Choroid plexus epithelial cell (primary cell): ENCODE measurements around the gene DCAF8L1.
"Not testable (repeated sequence)": the region's sequence is repeated elsewhere in the genome, so short reads cannot be mapped to it uniquely, and the experiment has no call there.

Experiments used
- DNase-seq: peaks from one replicate; pipeline ENCODE4 v3.0.0-alpha.2; 2010; ENCODE audit warnings: low read depth
- H3K4me3 ChIP-seq: 2 replicates; pipeline ENCODE4 v1.5.1; 2011; ENCODE audit warnings: low read depth, mild to moderate bottlenecking, control low read depth, low read length, moderate library complexity
- CTCF ChIP-seq: conservative IDR thresholded peaks from 2 replicates; pipeline ENCODE4 v1.5.1; 2011; ENCODE audit warnings: low read depth, mild to moderate bottlenecking, control low read depth, inconsistent platforms, low read length, moderate library complexity

The DCAF8L1 gene

GRCh38 chrX:27966955-27967354, 14.3 kb downstream of the DCAF8L1 start:
- DNase-seq, result peak; percentile 66

GRCh38 chrX:27966492-27966891, 14.8 kb downstream of the DCAF8L1 start:
- TF ChIP-seq CTCF, result no peak

More at GRCh38 chrX:27966955-27967354, 14.3 kb downstream of the DCAF8L1 start:
- H3K4me3 ChIP-seq, result no peak overlapping the region
- TF ChIP-seq CTCF, result no peak

DNA sequence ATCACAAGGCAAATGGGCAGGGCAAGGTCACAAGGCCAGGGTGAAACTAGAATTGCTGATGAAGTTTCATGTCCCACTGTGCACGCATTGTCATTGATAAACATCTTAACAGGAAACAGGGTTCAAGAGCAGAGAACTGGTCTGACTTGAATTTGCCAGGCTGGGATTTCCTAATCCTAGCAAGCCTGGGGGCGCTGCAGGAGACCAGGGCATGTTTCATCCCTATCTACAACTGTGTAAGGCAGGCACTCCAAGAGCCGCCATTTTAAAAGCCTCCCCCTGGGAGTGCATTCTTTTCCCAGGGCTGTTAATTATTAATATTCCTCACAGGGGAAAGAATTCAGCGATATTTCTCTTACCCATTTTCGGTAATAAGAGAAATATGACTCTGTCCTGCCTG, 15.9 kb downstream of the DCAF8L1 start:
- not testable (repeated sequence) for DNase-seq, H3K4me3 ChIP-seq

More at GRCh38 chrX:27966492-27966891, 14.8 kb downstream of the DCAF8L1 start:
- no peak overlapping the region for H3K4me3 ChIP-seq
- DNase-seq, result no peak

GRCh38 chrX:27964432-27964831, 16.8 kb downstream of the DCAF8L1 start:
- no peak for DNase-seq

DNA sequence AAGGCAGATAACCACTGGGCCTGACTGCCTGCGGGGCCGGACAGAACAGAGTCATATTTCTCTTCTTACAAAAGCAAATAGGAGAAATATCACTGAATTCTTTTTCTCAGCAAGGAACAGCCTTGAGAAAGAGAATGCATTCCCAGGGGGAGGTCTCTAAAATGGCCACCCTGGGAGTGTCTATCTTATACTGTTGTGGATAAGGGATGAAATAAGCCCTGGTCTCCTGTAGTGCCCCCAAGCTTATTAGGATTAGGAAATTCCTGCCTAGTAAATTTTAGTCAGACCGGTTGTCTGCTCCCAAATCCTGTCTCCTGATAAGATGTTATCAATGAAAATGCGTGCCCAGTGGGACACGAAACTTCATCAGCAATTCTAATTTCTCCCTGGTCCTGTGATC, 20.8 kb downstream of the DCAF8L1 start:
- DNase-seq, H3K4me3 ChIP-seq: not testable (repeated sequence)

More at GRCh38 chrX:27964432-27964831, 16.8 kb downstream of the DCAF8L1 start:
- no peak overlapping the region for H3K4me3 ChIP-seq
- no peak for TF ChIP-seq CTCF

- no peak for TF ChIP-seq CTCF
- no peak for DNase-seq
- no peak overlapping the region for H3K4me3 ChIP-seq
These were observed 28.1 kb downstream of the DCAF8L1 start for GRCh38 chrX:27953171-27953570.

GRCh38 chrX:27933361-27933760, 47.9 kb downstream of the DCAF8L1 start:
- DNase-seq, result no peak
- no peak overlapping the region for H3K4me3 ChIP-seq
- TF ChIP-seq CTCF, result no peak
